ENCODE results near the gene ZCCHC24. TPM values are rescaled to one million over a fixed set of nuclear protein-coding genes. Genes with fewer than 3 reads are reported as not detected.

ZCCHC24 gene
- under 1 TPM; 0.53 to 0.75 TPM for total RNA-seq

DNA sequence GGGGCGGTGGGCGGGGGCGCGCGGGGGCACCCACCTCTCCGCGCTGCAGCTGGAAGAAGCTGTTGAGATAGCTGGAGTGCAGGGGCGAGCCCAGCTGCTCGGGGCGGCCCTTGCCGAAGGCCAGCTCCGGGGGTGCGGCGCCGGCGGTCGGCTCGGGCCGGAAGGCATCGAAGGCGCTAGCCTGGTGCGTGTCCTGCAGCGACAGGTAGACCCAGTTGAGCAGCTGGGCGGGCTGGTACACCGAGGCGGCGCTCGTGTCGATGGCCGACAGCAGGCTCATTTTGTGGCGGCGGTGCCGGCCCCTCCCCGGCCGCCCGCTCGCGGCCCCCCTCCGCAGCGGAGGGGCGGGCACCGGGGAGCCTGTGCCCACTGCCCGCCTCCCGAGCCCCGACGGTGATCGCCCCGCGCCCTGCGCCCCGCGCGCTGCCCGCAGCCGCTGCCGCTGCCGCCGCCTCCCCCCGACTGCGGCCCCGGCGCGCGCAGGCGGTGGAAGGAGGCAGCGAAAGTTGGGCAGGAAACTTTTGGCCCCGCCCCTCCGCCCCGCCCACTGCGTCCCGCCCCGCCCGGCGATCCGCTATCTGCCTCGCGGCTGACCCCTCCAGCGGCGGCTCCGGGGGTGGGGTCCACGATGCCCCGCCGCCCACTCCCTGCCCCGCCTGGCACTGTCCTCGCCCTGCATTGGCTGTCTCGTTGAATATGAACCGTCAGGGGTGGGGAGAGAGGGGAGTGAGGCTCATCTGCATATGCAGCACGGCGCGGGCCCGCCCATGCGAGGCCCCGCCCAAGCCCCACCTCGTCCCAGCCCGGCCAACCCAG lies at the start of gene ZCCHC24:
ZCCHC24 (minus strand) TSS at position 464 of the 816 bp plus-strand sequence; CDS start at position 280, 184 bp downstream.
- Mint-ChIP-seq H3K4me3 (peak within 1 kb of the TSS; percentile 65), H3K27me3 (peaks cover 7% of the 10 kb centered on the region), H3K9me3 (ENCODE audit: low read depth) (no peaks in the 10 kb centered on the region), H3K36me3 (ENCODE audit: low read depth) (no peaks in the 10 kb centered on the region), H3K27ac (no peak within 1 kb of the TSS), H3K4me1 (peaks cover 16% of the 10 kb centered on the region)
- ChIA-PET CTCF (interaction anchor here (1.0 to 2.7 kb wide), 5 partner anchors 23 to 200 kb away, joined by 3 to 9 read pairs (median 4); no protein-coding TSS in a partner anchor), POLR2A (interaction anchor here (1.0 kb wide), 1 partner anchor 11 kb away, joined by 3 read pairs; no protein-coding TSS in a partner anchor)
- ATAC-seq (peak; percentile 97), DNase-seq (peak; percentile 93)
- intact Hi-C loops (cut with DNase I, micrococcal nuclease), result loop anchor here (1.0 to 10.0 kb wide), 9 partner anchors 98 to 1416 kb away; partner anchors contain the start of genes PPIF (in 2 of the 2), ANXA11 (in 1 of the 2), POLR3A (in 1 of the 2) and ZMIZ1 (in 1 of the 2)

DNA sequence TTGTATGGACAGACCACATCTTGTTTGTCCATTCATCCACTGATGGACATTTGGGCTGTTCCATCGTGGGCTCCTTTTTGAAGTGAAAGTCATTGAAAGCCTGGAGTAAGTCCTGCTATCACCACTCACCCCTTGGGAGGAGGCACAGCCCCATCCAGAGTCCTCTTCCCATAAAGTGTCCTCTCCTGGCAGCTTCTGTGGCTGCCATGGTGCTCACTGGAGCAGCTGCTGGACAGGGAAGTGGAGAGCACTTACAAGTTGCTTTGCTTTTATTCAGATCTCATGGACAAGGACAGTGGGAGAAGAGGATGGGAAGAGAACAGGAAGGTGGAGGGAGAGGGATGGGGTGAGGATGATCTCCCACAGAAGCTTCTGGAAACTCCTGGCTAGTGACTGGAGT lies 48.4 kb upstream of the ZCCHC24 start:
- no peaks in the 10 kb centered on the region for H3K36me3 Mint-ChIP-seq (ENCODE audit: low read depth)
- H3K4me3 Mint-ChIP-seq, result no peak overlapping the region
- ATAC-seq (no peak), DNase-seq (no peak)
- H3K27me3 Mint-ChIP-seq, result peaks cover 3% of the 10 kb centered on the region
- no peaks in the 10 kb centered on the region for H3K9me3 Mint-ChIP-seq (ENCODE audit: low read depth)
- POLR2A ChIA-PET, result no interaction called here
- intact Hi-C loops (cut with DNase I, micrococcal nuclease), result no loop called here
- CTCF ChIA-PET, result interaction anchor here (0.9 to 1.3 kb wide), 2 partner anchors 14 to 119 kb away, joined by 3 read pairs; no protein-coding TSS in a partner anchor
- no peak overlapping the region for H3K27ac Mint-ChIP-seq
- H3K4me1 Mint-ChIP-seq, result no peaks in the 10 kb centered on the region

DNA sequence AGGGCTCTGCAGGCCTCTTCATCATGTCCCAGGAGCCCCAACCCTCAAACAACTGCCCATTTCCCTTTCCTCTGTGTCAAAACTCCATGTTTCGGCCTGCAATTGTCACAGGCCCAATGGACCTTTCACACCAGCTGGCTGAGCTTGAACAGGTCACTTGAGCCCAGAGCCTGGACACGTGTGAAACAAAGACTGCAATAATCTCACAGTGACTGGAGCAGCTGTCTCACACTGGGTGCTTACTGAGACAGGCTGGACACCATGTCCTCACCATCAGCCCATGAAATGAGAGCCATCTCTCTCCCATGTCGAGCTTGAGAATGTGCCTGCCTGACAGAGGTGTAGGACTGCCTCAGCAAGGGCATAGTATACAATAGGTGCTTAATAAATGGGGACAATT lies 47.4 kb upstream of the ZCCHC24 start:
- H3K4me3 Mint-ChIP-seq, result no peak overlapping the region
- H3K4me1 Mint-ChIP-seq, result no peaks in the 10 kb centered on the region
- CTCF ChIA-PET, result interaction anchor here (0.8 to 0.9 kb wide), 2 partner anchors 11 to 118 kb away, joined by 3 read pairs; no protein-coding TSS in a partner anchor

DNA sequence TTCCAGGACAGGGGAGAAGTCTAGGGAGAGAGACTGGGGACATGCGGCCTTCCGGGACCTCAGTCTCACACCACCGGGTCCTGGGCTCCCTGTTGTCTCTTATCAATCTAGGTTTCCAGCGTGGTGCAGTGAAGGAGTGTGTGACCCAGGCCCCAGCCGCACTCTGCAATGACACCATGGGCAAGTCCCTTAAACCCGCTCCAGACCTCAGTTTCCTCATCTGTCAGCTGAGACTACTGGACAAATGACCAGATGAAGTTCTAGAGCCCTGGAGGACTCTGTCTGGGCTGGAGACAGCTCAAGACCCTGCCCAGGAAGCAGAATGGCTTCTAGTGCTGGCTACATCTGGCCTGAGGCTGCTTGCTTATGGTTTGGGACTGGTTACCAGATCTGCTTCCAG lies 46.8 kb upstream of the ZCCHC24 start:
- intact Hi-C loops (cut with DNase I, micrococcal nuclease), result no loop called here
- no peaks in the 10 kb centered on the region for H3K9me3 Mint-ChIP-seq (ENCODE audit: low read depth)
- no peaks in the 10 kb centered on the region for H3K4me1 Mint-ChIP-seq
- ATAC-seq, result no peak
- POLR2A ChIA-PET, result no interaction called here
- CTCF ChIA-PET, result interaction anchor here (0.8 to 0.9 kb wide), 2 partner anchors 11 to 118 kb away, joined by 3 read pairs; no protein-coding TSS in a partner anchor
- no peaks in the 10 kb centered on the region for H3K36me3 Mint-ChIP-seq (ENCODE audit: low read depth)
- H3K27ac Mint-ChIP-seq, result no peak overlapping the region
- H3K4me3 Mint-ChIP-seq, result no peak overlapping the region
- H3K27me3 Mint-ChIP-seq, result peaks cover 3% of the 10 kb centered on the region
- DNase-seq, result no peak

More for the DNA sequence above, 47.4 kb upstream of the ZCCHC24 start:
- H3K27ac Mint-ChIP-seq, result no peak overlapping the region
- POLR2A ChIA-PET, result no interaction called here
- ATAC-seq, result no peak
- H3K36me3 Mint-ChIP-seq (ENCODE audit: low read depth), result no peaks in the 10 kb centered on the region
- no peak for DNase-seq
- H3K9me3 Mint-ChIP-seq (ENCODE audit: low read depth), result no peaks in the 10 kb centered on the region
- H3K27me3 Mint-ChIP-seq, result peaks cover 3% of the 10 kb centered on the region
- intact Hi-C loops (cut with DNase I, micrococcal nuclease), result no loop called here

DNA sequence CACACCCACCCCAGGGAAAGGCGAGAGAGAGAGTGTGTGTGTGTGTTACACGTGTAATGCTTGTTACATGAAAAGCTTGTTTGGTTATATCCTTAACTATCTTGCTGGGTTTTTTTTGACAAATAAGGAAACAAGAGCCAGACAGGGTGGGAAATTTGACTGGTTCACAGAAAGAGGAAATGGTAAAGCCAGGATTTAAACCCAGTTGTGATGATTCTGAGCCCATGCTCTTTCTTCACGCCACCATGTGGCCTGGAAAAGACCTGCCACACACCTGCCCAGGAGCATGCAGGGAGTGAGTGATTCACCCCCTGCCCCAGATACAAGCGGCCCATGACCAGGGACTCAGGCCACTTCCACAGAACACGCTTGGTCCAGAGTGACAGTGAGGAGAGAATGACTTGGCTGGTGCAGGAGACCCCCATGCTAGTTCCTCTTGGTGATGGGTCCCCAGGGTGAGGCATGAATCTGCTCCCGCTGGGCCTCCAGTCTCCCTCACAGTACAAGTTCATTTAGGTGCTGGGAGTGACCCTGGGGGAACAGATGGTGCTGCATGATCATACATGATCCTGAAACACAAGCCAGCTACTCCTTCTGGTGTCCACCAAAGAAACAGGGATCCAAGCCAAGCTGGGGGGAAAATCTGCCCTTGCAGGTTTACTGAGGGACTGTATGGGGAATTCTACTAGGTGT lies 45.9 kb upstream of the ZCCHC24 start:
- H3K4me3 Mint-ChIP-seq, result no peak overlapping the region
- CTCF ChIA-PET, result interaction anchor here (1.3 kb wide), 1 partner anchor 117 kb away, joined by 5 read pairs; no protein-coding TSS in a partner anchor
- no peaks in the 10 kb centered on the region for H3K9me3 Mint-ChIP-seq (ENCODE audit: low read depth)
- H3K4me1 Mint-ChIP-seq, result no peaks in the 10 kb centered on the region
- intact Hi-C loops (cut with DNase I, micrococcal nuclease), result no loop called here
- DNase-seq, result no peak
- H3K36me3 Mint-ChIP-seq (ENCODE audit: low read depth), result no peaks in the 10 kb centered on the region
- no peak overlapping the region for H3K27ac Mint-ChIP-seq
- no peak for ATAC-seq
- POLR2A ChIA-PET, result no interaction called here
- H3K27me3 Mint-ChIP-seq, result peaks cover 2% of the 10 kb centered on the region

DNA sequence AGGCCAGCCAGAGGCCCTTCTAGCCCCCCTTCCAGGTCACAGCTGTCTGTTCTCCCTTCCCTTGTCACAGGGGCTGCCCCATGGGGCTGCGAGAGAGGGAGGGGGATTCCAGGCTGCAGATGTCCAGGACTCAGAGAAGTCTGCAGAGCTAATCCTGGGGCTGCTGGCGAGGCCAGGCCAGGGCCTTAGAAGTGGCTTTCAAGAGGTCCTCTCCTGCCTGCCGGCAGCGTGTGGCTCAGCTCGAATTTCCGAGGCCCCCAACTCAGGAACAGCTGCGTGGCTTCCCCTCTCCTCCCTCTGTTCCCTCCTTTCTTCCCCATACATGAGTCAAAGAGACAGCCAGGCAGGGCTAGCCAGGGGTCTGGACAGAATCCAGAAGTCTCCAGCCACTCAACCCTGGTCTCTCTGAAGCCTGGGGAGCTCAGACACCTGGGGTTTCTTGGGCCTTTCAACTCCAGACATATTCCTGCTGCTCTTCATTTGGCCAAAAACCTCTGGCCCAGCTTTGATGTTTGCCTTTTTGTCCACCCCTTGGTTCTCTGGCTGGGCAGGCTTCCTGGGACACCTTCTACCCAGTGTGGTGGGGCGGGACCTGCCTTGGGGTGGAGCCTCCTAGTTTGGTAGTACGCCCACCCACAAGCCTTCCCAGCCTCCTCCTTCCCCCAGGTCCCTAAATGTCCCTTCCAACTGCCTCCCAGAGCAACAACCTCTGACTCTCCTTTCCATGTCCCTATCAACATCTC lies 45.1 kb upstream of the ZCCHC24 start:
- intact Hi-C loops (cut with DNase I, micrococcal nuclease), result no loop called here
- Mint-ChIP-seq H3K4me1 (no peaks in the 10 kb centered on the region), H3K27ac (no peak overlapping the region), H3K9me3 (ENCODE audit: low read depth) (no peaks in the 10 kb centered on the region), H3K27me3 (peaks cover 2% of the 10 kb centered on the region), H3K4me3 (no peak overlapping the region), H3K36me3 (ENCODE audit: low read depth) (no peaks in the 10 kb centered on the region)
- ChIA-PET CTCF (interaction anchor here (0.9 to 1.3 kb wide), 2 partner anchors 9 to 116 kb away, joined by 3 to 5 read pairs; no protein-coding TSS in a partner anchor), POLR2A (no interaction called here)
- no peak for DNase-seq
- no peak for ATAC-seq

DNA sequence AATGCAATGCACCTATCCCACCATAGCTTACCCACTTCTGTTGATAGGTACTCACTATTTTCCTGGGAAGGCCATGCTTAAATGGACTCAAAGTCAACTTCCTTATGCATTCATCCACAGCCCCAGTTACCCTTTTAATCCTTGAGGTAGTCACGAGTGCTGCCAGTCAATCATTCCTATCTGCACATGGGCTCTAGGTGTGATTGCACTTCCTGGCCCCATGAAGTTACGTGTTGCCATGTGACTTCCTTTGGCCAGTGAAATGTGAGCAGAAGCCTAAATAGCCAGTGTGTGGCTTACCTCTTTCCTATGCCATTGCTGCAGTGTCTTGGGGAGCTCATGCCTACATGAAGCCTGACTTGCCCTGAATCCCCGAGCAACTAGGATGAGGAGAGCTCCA lies 43.4 kb upstream of the ZCCHC24 start:
- no peaks in the 10 kb centered on the region for H3K4me1 Mint-ChIP-seq
- H3K9me3 Mint-ChIP-seq (ENCODE audit: low read depth), result no peaks in the 10 kb centered on the region
- H3K36me3 Mint-ChIP-seq (ENCODE audit: low read depth), result no peaks in the 10 kb centered on the region
- CTCF ChIA-PET, result interaction anchor here (2.9 kb wide), 1 partner anchor 115 kb away, joined by 28 read pairs; no protein-coding TSS in a partner anchor
- H3K27ac Mint-ChIP-seq, result no peak overlapping the region
- ATAC-seq, result peak; percentile 33
- no peak for DNase-seq
- H3K4me3 Mint-ChIP-seq, result no peak overlapping the region
- POLR2A ChIA-PET, result interaction anchor here (0.6 kb wide), 1 partner anchor 129 kb away, joined by 3 read pairs; no protein-coding TSS in a partner anchor
- intact Hi-C loops (cut with DNase I, micrococcal nuclease), result no loop called here
- peaks cover 2% of the 10 kb centered on the region for H3K27me3 Mint-ChIP-seq

DNA sequence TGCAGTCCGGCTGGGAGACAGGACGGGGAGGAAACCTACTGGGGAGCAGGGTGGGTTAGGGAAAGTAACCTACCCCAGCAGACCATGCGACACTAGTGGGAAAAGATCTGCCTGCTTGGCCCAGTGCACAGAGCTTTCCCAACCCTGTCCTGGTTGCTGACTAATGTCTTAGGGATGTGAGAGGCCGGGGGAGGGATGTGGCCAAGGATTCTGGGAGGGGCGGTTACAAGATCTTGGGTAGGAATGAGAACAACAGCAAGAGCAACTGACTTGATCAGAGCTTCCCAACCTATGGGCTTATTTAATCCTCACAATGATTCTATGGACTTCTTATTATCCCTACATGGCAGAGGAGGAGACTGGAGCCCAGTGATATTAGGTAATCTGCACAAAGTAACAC lies 42.9 kb upstream of the ZCCHC24 start:
- intact Hi-C loops (cut with DNase I, micrococcal nuclease), result no loop called here
- H3K27me3 Mint-ChIP-seq, result peaks cover 2% of the 10 kb centered on the region
- ChIA-PET POLR2A (no interaction called here), CTCF (interaction anchor here (0.7 to 2.9 kb wide), 4 partner anchors 12 to 114 kb away, joined by 3 to 28 read pairs (median 4); no protein-coding TSS in a partner anchor)
- H3K4me1 Mint-ChIP-seq, result no peaks in the 10 kb centered on the region
- no peak overlapping the region for H3K4me3 Mint-ChIP-seq
- ATAC-seq (no peak), DNase-seq (no peak)
- no peaks in the 10 kb centered on the region for H3K36me3 Mint-ChIP-seq (ENCODE audit: low read depth)
- H3K27ac Mint-ChIP-seq, result no peak overlapping the region
- H3K9me3 Mint-ChIP-seq (ENCODE audit: low read depth), result no peaks in the 10 kb centered on the region

DNA sequence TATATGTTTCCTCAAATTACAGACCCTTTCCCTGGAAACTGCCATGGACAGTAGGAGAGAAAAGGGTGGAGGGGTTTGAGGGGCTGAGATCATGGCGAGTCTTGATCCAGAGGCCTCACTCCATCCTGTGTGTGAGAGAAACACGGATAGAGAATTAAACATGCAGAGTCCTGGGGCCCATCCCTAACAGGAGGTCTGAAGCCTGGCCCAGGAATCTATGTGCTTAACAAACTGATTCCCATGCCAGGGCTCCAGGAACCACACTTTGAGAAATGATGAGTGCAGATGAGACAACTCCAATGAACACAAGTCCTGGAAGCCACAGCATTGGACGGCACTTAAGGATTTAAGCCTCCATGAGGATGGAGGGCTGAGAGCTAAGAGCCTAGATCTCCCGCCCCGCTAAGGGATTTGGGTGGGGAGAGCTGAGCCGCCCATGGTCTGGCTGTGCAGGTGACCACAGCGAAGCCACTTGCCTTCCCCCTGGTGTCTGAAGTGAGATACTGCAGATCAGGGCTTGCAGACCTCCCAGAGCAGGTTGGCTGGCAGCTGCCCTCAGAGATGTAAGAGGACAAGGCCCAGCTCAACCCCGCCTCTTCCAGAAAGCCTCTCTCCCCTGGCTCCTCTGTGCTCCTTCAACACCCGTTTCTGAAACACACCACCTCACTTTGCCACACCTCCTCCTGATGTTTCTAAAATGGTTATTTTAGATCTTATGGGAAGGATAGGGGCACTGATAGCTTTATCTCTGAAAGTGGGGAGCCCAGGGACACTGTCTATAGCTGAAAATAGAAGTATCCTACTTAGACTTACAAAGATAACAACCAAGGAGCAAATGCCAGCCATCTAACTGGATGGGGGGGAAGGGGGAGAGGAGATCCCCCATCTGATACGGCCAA lies 42.1 kb upstream of the ZCCHC24 start:
- Mint-ChIP-seq H3K9me3 (ENCODE audit: low read depth) (no peaks in the 10 kb centered on the region), H3K27ac (no peak overlapping the region), H3K4me1 (no peaks in the 10 kb centered on the region), H3K27me3 (peaks cover 2% of the 10 kb centered on the region), H3K36me3 (ENCODE audit: low read depth) (no peaks in the 10 kb centered on the region), H3K4me3 (no peak overlapping the region)
- DNase-seq, result peak; percentile 59
- ATAC-seq, result peak; percentile 69
- CTCF ChIA-PET, result interaction anchor here (0.7 to 2.9 kb wide), 6 partner anchors 11 to 113 kb away, joined by 3 to 28 read pairs (median 4); no protein-coding TSS in a partner anchor
- intact Hi-C loops (cut with DNase I, micrococcal nuclease), result loop anchor here (1.0 kb wide), 2 partner anchors 87 to 113 kb away; no protein-coding TSS in a partner anchor
- POLR2A ChIA-PET, result no interaction called here

DNA sequence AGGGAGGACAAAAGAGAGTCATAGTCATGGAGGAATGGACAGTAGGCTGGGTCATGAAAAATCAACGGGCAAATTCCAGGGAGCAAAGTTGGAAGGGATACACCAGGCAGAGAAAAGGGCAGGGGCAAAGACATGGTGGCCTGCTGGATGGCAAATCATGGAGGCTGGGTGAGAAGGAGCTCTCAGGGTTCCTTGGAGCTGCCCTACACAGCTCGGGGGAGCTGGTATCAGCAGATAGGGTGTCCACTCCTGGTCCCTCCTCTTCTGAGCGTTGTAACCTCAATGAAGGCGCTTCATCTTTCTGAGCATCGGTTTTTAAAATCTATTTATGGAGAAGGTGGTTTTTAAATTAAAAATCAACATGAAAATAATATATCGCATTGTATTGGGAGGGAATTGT lies 39.1 kb upstream of the ZCCHC24 start:
- no peak for DNase-seq
- H3K9me3 Mint-ChIP-seq (ENCODE audit: low read depth), result no peaks in the 10 kb centered on the region
- no peak overlapping the region for H3K4me3 Mint-ChIP-seq
- H3K27ac Mint-ChIP-seq, result no peak overlapping the region
- CTCF ChIA-PET, result no interaction called here
- intact Hi-C loops (cut with DNase I, micrococcal nuclease), result no loop called here
- H3K4me1 Mint-ChIP-seq, result no peaks in the 10 kb centered on the region
- peaks cover 2% of the 10 kb centered on the region for H3K27me3 Mint-ChIP-seq
- H3K36me3 Mint-ChIP-seq (ENCODE audit: low read depth), result no peaks in the 10 kb centered on the region
- no peak for ATAC-seq
- POLR2A ChIA-PET, result no interaction called here
